ENCODE measurements around the gene MAP2K6. TPM values are rescaled to one million over a fixed set of nuclear protein-coding genes. Genes with fewer than 3 reads are reported as not detected.
A peak's percentile ranks its signal among the peaks of the same experiment; 100 is the strongest.

The MAP2K6 gene
- 1 to 10 TPM; 2.7 to 3.4 TPM for total RNA-seq

DNA sequence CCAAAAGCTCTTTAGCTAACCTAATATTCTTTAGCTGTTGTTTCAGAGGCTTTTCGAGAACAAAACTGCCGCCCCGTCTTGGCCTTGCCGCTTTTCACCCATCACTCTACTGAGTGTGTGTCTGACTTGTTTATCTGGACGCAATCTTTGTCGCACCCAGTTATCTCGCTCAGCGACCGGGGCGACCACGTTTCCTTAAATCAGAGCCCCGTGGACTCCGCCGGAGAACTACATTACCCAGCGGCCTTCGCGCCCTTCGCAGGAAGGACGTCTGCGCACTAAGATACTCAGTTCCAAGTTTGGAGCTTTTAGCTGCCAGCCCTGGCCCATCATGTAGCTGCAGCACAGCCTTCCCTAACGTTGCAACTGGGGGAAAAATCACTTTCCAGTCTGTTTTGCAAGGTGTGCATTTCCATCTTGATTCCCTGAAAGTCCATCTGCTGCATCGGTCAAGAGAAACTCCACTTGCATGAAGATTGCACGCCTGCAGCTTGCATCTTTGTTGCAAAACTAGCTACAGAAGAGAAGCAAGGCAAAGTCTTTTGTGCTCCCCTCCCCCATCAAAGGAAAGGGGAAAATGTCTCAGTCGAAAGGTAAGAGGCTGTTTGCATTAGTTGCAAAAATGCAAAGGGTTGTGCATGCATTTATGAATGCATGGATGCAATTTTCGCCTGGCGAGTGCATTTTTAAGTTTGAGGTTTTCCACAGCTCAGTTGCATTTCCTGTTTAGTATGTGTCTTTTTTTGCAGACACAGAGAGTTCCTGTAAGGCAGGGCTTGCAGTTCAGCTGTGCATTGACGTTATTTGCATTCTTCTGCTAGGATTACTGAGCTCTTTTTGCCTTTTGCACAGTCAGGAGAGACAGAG is at the start of gene MAP2K6:
Gene MAP2K6, plus strand, starts transcription at position 290 of the 867 bp plus-strand sequence. Its CDS starts 288 bp downstream, at position 578.
- ChIA-PET CTCF (interaction anchor here (0.6 to 2.8 kb wide), 9 partner anchors 9 to 726 kb away, joined by 3 to 19 read pairs (median 4); no protein-coding TSS in a partner anchor), POLR2A (interaction anchor here (1.5 kb wide), 1 partner anchor 88 kb away, joined by 4 read pairs; the partner anchor contains the start of gene ABCA5)
- Mint-ChIP-seq H3K4me1 (peaks cover 10% of the 10 kb centered on the region), H3K9me3 (ENCODE audit: low read depth) (no peaks in the 10 kb centered on the region), H3K36me3 (ENCODE audit: low read depth) (no peaks in the 10 kb centered on the region), H3K4me3 (no peak within 1 kb of the TSS), H3K27ac (no peak within 1 kb of the TSS), H3K27me3 (no peaks in the 10 kb centered on the region)
- ATAC-seq (peak; percentile 99), DNase-seq (peak; percentile 91)
- intact Hi-C loops (cut with DNase I, micrococcal nuclease) = loop anchor here (1.0 to 5.0 kb wide), 3 partner anchors 87 to 108 kb away; partner anchors contain the start of gene ABCA5 (in 2 of the 2)

DNA sequence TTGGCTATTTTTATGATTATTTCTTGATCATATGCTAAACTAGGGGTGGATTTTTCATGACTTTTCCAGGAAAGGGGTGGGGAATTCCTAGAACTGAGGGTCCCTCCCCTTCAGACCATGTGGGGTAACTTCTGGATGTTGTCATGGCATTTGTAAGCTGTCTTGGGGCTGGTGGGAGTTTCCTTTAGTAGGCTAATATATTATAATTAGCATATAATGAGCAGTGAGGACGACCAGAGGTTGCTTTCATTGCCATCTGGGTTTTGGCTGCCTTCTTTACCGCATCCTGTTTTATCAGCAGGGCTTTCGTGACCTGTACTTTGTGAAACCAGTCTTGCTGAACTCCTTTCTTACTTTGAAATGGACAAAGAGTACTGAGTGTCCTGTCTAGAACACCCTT is 47.2 kb upstream of the MAP2K6 start:
- ChIA-PET POLR2A (no interaction called here), CTCF (no interaction called here)
- Mint-ChIP-seq H3K36me3 (ENCODE audit: low read depth) (no peaks in the 10 kb centered on the region), H3K27me3 (peaks cover 5% of the 10 kb centered on the region), H3K4me1 (no peaks in the 10 kb centered on the region), H3K27ac (no peak overlapping the region), H3K4me3 (no peak overlapping the region), H3K9me3 (ENCODE audit: low read depth) (no peaks in the 10 kb centered on the region)
- ATAC-seq (no peak), DNase-seq (no peak)
- intact Hi-C loops (cut with DNase I, micrococcal nuclease) = no loop called here

- intact Hi-C loops (cut with DNase I, micrococcal nuclease) = no loop called here
- Mint-ChIP-seq H3K9me3 (ENCODE audit: low read depth) (no peaks in the 10 kb centered on the region), H3K4me1 (no peaks in the 10 kb centered on the region), H3K4me3 (no peak overlapping the region), H3K27me3 (peaks cover 4% of the 10 kb centered on the region), H3K27ac (no peak overlapping the region), H3K36me3 (ENCODE audit: low read depth) (no peaks in the 10 kb centered on the region)
- CTCF ChIA-PET = no interaction called here
- no peak for DNase-seq
- no peak for ATAC-seq
- POLR2A ChIA-PET = no interaction called here
Observed at GRCh38 chr17:69373069-69373468, 41.4 kb upstream of the MAP2K6 start.

DNA sequence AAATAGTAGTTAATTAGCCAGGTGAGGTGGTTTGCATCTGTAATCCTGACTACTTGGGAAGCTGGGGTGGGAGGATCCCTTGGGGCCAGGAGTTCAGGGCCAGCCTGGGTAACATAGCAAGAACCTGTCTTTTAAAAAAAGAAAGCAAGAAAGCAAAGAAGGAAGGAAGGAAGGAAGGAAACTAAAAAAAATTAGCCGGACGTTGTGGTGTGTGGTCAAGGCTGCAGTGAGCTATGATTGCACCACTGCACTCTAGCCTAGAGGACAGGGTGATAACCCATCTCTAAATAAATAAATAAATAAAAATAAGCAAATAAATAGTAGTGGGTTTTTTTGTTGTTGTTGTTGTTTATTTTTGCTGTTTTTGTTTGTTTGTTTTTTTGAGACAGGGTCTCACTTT is 39.3 kb upstream of the MAP2K6 start:
- no peaks in the 10 kb centered on the region for H3K36me3 Mint-ChIP-seq (ENCODE audit: low read depth)
- H3K4me3 Mint-ChIP-seq = no peak overlapping the region
- H3K9me3 Mint-ChIP-seq (ENCODE audit: low read depth) = no peaks in the 10 kb centered on the region
- POLR2A ChIA-PET = interaction anchor here (0.6 kb wide), 1 partner anchor 26 kb away, joined by 4 read pairs; no protein-coding TSS in a partner anchor
- no peak for ATAC-seq
- no peak overlapping the region for H3K27ac Mint-ChIP-seq
- DNase-seq = no peak
- intact Hi-C loops (cut with DNase I, micrococcal nuclease) = no loop called here
- CTCF ChIA-PET = interaction anchor here (0.6 kb wide), 1 partner anchor 680 kb away, joined by 3 read pairs; no protein-coding TSS in a partner anchor
- no peaks in the 10 kb centered on the region for H3K27me3 Mint-ChIP-seq
- no peaks in the 10 kb centered on the region for H3K4me1 Mint-ChIP-seq

DNA sequence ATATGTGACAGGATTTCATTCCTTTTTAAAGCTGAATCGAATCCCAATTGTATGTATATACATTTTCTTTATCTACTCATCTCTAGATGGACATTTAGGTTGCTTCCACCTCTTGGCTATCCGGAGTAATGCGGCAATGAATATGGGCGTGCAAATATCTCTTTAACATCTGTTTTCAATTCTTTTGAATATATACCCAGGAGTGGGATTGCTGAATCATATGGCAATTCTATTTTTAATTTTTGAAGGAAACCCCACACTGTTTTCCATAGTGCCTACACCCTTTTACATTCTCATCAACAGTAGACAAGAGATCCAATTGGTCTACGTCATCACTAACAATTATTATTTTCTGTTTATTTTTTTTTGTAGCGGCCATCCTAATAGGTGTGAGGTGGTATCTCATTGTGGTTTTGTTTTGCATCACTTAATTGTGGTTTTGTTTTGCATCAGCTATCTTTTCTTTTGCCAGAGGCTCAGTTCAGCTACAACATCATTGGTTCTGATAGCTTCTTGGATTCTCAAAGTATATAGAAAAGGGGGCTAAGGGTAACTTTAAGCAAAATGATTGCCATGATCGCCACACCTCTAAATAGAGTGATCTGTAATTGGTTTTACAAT is 25.6 kb upstream of the MAP2K6 start:
- Mint-ChIP-seq H3K4me1 (no peaks in the 10 kb centered on the region), H3K4me3 (no peak overlapping the region), H3K9me3 (ENCODE audit: low read depth) (no peaks in the 10 kb centered on the region), H3K36me3 (ENCODE audit: low read depth) (no peaks in the 10 kb centered on the region), H3K27me3 (peaks cover 4% of the 10 kb centered on the region), H3K27ac (no peak overlapping the region)
- DNase-seq = no peak
- intact Hi-C loops (cut with DNase I, micrococcal nuclease) = no loop called here
- CTCF ChIA-PET = interaction anchor here (1.1 to 1.3 kb wide), 2 partner anchors 9 to 11 kb away, joined by 3 to 4 read pairs; no protein-coding TSS in a partner anchor
- ATAC-seq = no peak
- POLR2A ChIA-PET = no interaction called here

DNA sequence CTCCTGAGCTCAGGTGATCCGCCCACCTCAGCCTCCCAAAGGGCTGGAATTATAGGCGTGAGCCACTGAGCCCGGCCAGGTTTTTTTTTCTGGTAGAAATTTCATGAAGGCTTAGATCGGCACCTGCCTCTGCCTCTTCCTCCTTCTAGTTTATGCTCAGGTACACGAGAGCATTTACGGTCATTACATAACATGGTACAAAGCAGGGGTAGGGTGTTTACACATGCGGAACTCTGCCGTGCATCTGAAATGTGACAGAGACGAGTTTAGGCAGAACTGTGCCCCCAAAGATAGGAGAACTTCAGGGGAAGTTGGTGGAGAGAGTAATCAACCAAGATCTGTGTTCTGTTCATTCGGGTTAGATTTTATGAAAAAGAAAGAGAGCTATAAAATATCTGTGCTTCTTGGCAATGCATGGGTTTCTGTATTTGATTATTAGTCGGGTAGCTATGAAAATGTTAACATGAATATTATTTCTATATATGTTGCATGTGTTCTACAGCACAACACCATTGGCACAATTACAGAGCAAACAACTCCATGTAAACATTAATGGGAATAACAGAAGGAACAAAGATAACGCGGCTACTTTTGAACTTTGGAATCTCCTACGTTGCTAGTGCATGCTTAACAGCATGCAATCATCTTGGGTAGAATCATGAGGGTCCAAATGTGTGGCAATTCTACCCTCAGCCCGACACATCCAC is 23.5 kb upstream of the MAP2K6 start:
- CTCF ChIA-PET = interaction anchor here (0.6 to 1.2 kb wide), 4 partner anchors 18 to 156 kb away, joined by 3 to 4 read pairs (median 4); partner anchors contain the start of gene ABCA5
- no peak overlapping the region for H3K27ac Mint-ChIP-seq

DNA sequence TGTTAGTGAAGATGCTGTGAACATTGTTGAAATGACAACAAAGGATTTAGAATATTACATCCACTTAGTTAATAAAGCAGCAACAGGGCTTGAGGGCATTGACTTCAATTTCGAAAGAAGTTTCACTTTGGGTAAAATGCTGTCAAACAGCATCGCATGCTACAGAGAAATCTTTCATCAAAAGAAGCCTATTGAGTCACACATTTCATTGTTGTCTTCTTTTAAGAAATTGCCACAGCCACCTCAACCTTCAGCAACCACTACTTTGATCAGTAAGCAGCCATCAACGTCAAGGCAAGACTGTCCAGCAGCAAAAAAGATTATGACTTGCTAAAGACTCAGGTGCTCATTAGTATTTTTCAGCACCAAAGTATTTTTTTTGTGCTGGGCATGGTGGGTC is 13.2 kb upstream of the MAP2K6 start:
- CTCF ChIA-PET = no interaction called here

More for the DNA sequence above, 23.5 kb upstream of the MAP2K6 start:
- POLR2A ChIA-PET = no interaction called here
- DNase-seq (no peak), ATAC-seq (no peak)
- Mint-ChIP-seq H3K36me3 (ENCODE audit: low read depth) (no peaks in the 10 kb centered on the region), H3K4me1 (no peaks in the 10 kb centered on the region), H3K9me3 (ENCODE audit: low read depth) (no peaks in the 10 kb centered on the region), H3K27me3 (peaks cover 6% of the 10 kb centered on the region), H3K4me3 (no peak overlapping the region)
- intact Hi-C loops (cut with DNase I, micrococcal nuclease) = loop anchor here in 1 of 2 experiments (10.0 kb wide), 1 partner anchor 616 kb away; no protein-coding TSS in a partner anchor

GRCh38 chr17:69402052-69402451 is 12.4 kb upstream of the MAP2K6 start:
- Mint-ChIP-seq H3K36me3 (ENCODE audit: low read depth) (no peaks in the 10 kb centered on the region), H3K27me3 (peaks cover 3% of the 10 kb centered on the region), H3K4me1 (no peaks in the 10 kb centered on the region), H3K27ac (no peak overlapping the region), H3K4me3 (no peak overlapping the region), H3K9me3 (ENCODE audit: low read depth) (no peaks in the 10 kb centered on the region)
- ChIA-PET POLR2A (interaction anchor here (0.6 kb wide), 1 partner anchor 915 kb away, joined by 3 read pairs; no protein-coding TSS in a partner anchor), CTCF (no interaction called here)
- no peak for ATAC-seq
- intact Hi-C loops (cut with DNase I, micrococcal nuclease) = no loop called here
- DNase-seq = no peak

More for the DNA sequence above, 13.2 kb upstream of the MAP2K6 start:
- H3K9me3 Mint-ChIP-seq (ENCODE audit: low read depth) = no peaks in the 10 kb centered on the region
- no peak overlapping the region for H3K4me3 Mint-ChIP-seq
- peak; percentile 49 for ATAC-seq
- no peak overlapping the region for H3K27ac Mint-ChIP-seq
- intact Hi-C loops (cut with DNase I, micrococcal nuclease) = no loop called here
- peaks cover 3% of the 10 kb centered on the region for H3K27me3 Mint-ChIP-seq
- POLR2A ChIA-PET = no interaction called here
- DNase-seq = no peak
- no peaks in the 10 kb centered on the region for H3K4me1 Mint-ChIP-seq
- H3K36me3 Mint-ChIP-seq (ENCODE audit: low read depth) = no peaks in the 10 kb centered on the region

- DNase-seq = no peak
- Mint-ChIP-seq H3K27me3 (peaks cover 3% of the 10 kb centered on the region), H3K9me3 (ENCODE audit: low read depth) (no peaks in the 10 kb centered on the region), H3K36me3 (ENCODE audit: low read depth) (no peaks in the 10 kb centered on the region), H3K4me3 (no peak overlapping the region), H3K27ac (no peak overlapping the region), H3K4me1 (no peaks in the 10 kb centered on the region)
- ChIA-PET CTCF (interaction anchor here (0.7 to 2.9 kb wide), 4 partner anchors 9 to 43 kb away, joined by 3 to 20 read pairs (median 4); partner anchors contain the start of gene MAP2K6), POLR2A (interaction anchor here (0.7 kb wide), 1 partner anchor 1177 kb away, joined by 3 read pairs; no protein-coding TSS in a partner anchor)
- intact Hi-C loops (cut with DNase I, micrococcal nuclease) = no loop called here
- no peak for ATAC-seq
Observed at GRCh38 chr17:69404399-69404798, 10.1 kb upstream of the MAP2K6 start.

DNA sequence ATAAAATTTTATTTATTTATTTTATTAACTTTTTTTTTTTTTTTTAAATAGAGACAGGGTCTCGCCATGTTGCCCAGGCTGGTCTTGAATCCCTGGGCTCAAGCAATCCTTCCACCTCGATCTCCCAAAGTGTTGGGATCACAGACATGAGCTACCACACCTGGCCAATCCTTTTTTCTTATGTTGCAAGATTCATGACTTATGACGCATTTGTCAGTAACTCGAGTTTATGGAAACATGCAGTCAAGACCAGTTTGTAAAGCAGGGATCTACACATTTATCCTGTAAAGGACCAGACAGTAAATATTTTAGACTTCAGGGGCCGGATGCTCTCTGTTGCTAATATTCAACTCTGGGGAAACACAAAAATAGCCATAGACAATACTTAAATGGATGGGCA is 9.4 kb upstream of the MAP2K6 start:
- intact Hi-C loops (cut with DNase I, micrococcal nuclease) = no loop called here
- H3K27ac Mint-ChIP-seq = no peak overlapping the region
- H3K27me3 Mint-ChIP-seq = peaks cover 3% of the 10 kb centered on the region
- POLR2A ChIA-PET = interaction anchor here (0.7 kb wide), 1 partner anchor 16 kb away, joined by 3 read pairs; no protein-coding TSS in a partner anchor
- no peak overlapping the region for H3K4me3 Mint-ChIP-seq
- no peaks in the 10 kb centered on the region for H3K9me3 Mint-ChIP-seq (ENCODE audit: low read depth)
- DNase-seq (no peak), ATAC-seq (no peak)
- CTCF ChIA-PET = interaction anchor here (0.7 to 2.9 kb wide), 4 partner anchors 8 to 44 kb away, joined by 3 to 20 read pairs (median 4); partner anchors contain the start of gene MAP2K6
- H3K4me1 Mint-ChIP-seq = no peaks in the 10 kb centered on the region
- no peaks in the 10 kb centered on the region for H3K36me3 Mint-ChIP-seq (ENCODE audit: low read depth)

DNA sequence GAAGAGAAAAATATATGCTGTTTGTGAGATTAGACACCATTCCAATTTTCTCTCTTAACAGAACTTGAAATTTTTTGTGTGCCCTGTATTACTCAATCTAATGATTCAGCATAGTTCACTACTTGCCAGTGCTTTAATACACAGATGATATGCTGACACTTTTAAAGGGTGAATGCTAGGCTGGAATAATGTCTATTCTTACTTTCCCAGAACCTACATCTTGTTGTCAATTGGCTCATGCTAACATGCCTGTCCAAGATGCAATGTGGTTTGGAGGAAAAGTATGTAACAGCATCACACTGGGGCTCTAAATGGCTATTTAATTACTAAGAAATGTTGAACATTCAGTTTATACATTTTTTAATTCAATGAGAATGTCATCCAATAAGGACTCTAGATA is 7.6 kb upstream of the MAP2K6 start:
- ChIA-PET POLR2A (no interaction called here), CTCF (no interaction called here)
- no peak for ATAC-seq
- Mint-ChIP-seq H3K27ac (no peak overlapping the region), H3K4me1 (peaks cover 3% of the 10 kb centered on the region), H3K9me3 (ENCODE audit: low read depth) (no peaks in the 10 kb centered on the region), H3K27me3 (peaks cover 3% of the 10 kb centered on the region), H3K36me3 (ENCODE audit: low read depth) (no peaks in the 10 kb centered on the region), H3K4me3 (no peak overlapping the region)
- no peak for DNase-seq
- intact Hi-C loops (cut with DNase I, micrococcal nuclease) = no loop called here

All from activated CD4-positive, alpha-beta T cell treated with anti-CD3 and anti-CD28 coated beads for 36 hours (primary cell).